HepG2 (cell line): ENCODE results near the gene CASTOR1. TPM values are rescaled to one million over a fixed set of nuclear protein-coding genes. Genes with fewer than 3 reads are reported as not detected.
A peak's percentile ranks its signal among the peaks of the same experiment; 100 is the strongest.

Experiments used
- ATAC-seq: fragments of 200-7000 bp; cut with Tn5 transposase; 3 replicates; pipeline ENCODE4 v1.9.1; 2020; ENCODE audit warnings: mild to moderate bottlenecking, moderate library complexity
- BruUV-seq: library from RNA; stranded (reverse); fragments of 400-500 nt; replicated peaks from 2 replicates; lab custom pipeline; 2021; lab: Mats Ljungman, UMichigan
- CTCF ChIA-PET: fragments of 300-600 bp; formaldehyde crosslinking; extraction: SDS; loops from one replicate; lab custom pipeline; 2021; ENCODE audit warnings: low total read pairs, inconsistent platforms, low intra/inter-chr PET ratio; lab: Yijun Ruan, JAX
- POLR2A ChIA-PET: fragments of 350-600 bp; sonication (Branson Sonifier 250); formaldehyde crosslinking; loops from one replicate; lab custom pipeline; 2020; ENCODE audit warnings: antibody characterized with exemption, inconsistent platforms; lab: Yijun Ruan, JAX
- DNase-seq: peaks from one replicate; pipeline ENCODE4 v3.0.0-alpha.2; 2015; ENCODE audit warnings: low spot score
- FAIRE-seq: peaks from 3 replicates; lab custom pipeline; 2011; peaks lifted over from hg19 to GRCh38; lab: Jason Lieb, UNC
- H2AFZ ChIP-seq: one replicate; pipeline ENCODE4 v1.6.1; 2011; ENCODE audit warnings: low read length, inconsistent platforms
- H3K27ac ChIP-seq: fragments of 300-600 bp; 3 replicates; pipeline ENCODE4 v1.8.0; 2011; ENCODE audit warnings: mixed run types, mild to moderate bottlenecking, mixed read lengths, low read length, inconsistent platforms; ENCODE audit not compliant: insufficient read depth; ENCODE audit errors: extremely low read length
- H3K27me3 ChIP-seq, 2 experiments: fragments of 200-600 bp in 1 of 2; 2 replicates in 1 of 2; 3 replicates in 1 of 2; pipeline versions ENCODE4 v1.6.0 to v1.8.0; 2011; ENCODE audit warnings: low read length in 2 of 2, mild to moderate bottlenecking in 2 of 2, moderate library complexity in 2 of 2, inconsistent platforms in 1 of 2; ENCODE audit not compliant: insufficient read depth in 2 of 2, control insufficient read depth in 1 of 2
- H3K36me3 ChIP-seq, 2 experiments: fragments of 200-600 bp in 1 of 2; replicated peaks in 1 of 2; 2 replicates in 1 of 2; 3 replicates in 1 of 2; pipeline versions ENCODE4 v1.5.1 to v1.8.0; 2011; ENCODE audit warnings: low read length in 2 of 2, inconsistent platforms in 1 of 2; ENCODE audit not compliant: insufficient read depth in 2 of 2, control insufficient read depth in 1 of 2
- H3K4me1 ChIP-seq: 2 replicates; pipeline ENCODE4 v1.5.1; 2012; ENCODE audit warnings: low read length, inconsistent platforms; ENCODE audit not compliant: insufficient read depth
- H3K4me2 ChIP-seq: 2 replicates; pipeline ENCODE4 v1.6.0; 2011; ENCODE audit warnings: low read depth, low read length, inconsistent platforms
- H3K4me3 ChIP-seq, 3 experiments: fragments of 200-600 bp in 1 of 3; sonication (generic), shearing (Covaris generic) in 1 of 3; replicated peaks in 1 of 3; 2 replicates each; pipeline ENCODE4 v1.5.1; 2011 to 2016; ENCODE audit warnings: low read length in 3 of 3, inconsistent platforms in 2 of 3, low read depth in 2 of 3, mild to moderate bottlenecking in 2 of 3, control low read depth in 1 of 3, mixed read lengths in 1 of 3; ENCODE audit not compliant: insufficient read depth in 1 of 3
- H3K79me2 ChIP-seq: one replicate; pipeline ENCODE4 v1.6.1; 2011; ENCODE audit warnings: low read length, inconsistent platforms; ENCODE audit not compliant: insufficient read depth
- H3K9ac ChIP-seq: 2 replicates; pipeline ENCODE4 v1.6.0; 2011; ENCODE audit warnings: mild to moderate bottlenecking, low read depth, low read length, inconsistent platforms; ENCODE audit not compliant: insufficient read depth
- H3K9me3 ChIP-seq: 2 replicates; pipeline ENCODE4 v1.5.1; 2012; ENCODE audit warnings: mild to moderate bottlenecking, low read length
- H4K20me1 ChIP-seq: 2 replicates; pipeline ENCODE4 v1.6.0; 2011; ENCODE audit warnings: inconsistent platforms, mild to moderate bottlenecking, low read length, moderate library complexity; ENCODE audit not compliant: insufficient read depth
- ATF6 ChIP-seq: sonication (generic); formaldehyde crosslinking; conservative IDR thresholded peaks from 2 replicates; pipeline ENCODE4 v1.4.0; 2020; ENCODE audit warnings: missing genetic modification reagents
- CBX5 ChIP-seq: sonication (generic); formaldehyde crosslinking; IDR thresholded peaks from 2 replicates; pipeline ENCODE4 v1.4.0; 2020; ENCODE audit warnings: missing genetic modification reagents, borderline replicate concordance
- ELF3 ChIP-seq: IDR thresholded peaks from 2 replicates; pipeline ENCODE4 v1.6.1; 2016; ENCODE audit warnings: missing genetic modification reagents, missing compliant biosample characterization
- GMEB1 ChIP-seq: sonication (generic); formaldehyde crosslinking; IDR thresholded peaks from 2 replicates; pipeline ENCODE4 v1.5.1; 2020; ENCODE audit warnings: missing genetic modification reagents, mild to moderate bottlenecking, borderline replicate concordance
- KDM3A ChIP-seq: IDR thresholded peaks from 2 replicates; pipeline ENCODE4 v1.6.1; 2018; ENCODE audit warnings: low read depth, missing compliant biosample characterization
- MAF1 ChIP-seq: sonication (generic); formaldehyde crosslinking; IDR thresholded peaks from 2 replicates; pipeline ENCODE4 v1.5.0; 2020; ENCODE audit warnings: missing genetic modification reagents, borderline replicate concordance
- PHF5A ChIP-seq: IDR thresholded peaks from one replicate; pipeline ENCODE4 v1.6.1; 2018; ENCODE audit warnings: low read depth, missing genetic modification reagents; ENCODE audit not compliant: unreplicated experiment
- TAF15 ChIP-seq: fragments of 200-400 bp; formaldehyde crosslinking; IDR thresholded peaks from one replicate; pipeline ENCODE4 v1.6.1; 2018; ENCODE audit warnings: mild to moderate bottlenecking, low read depth, low read length; ENCODE audit not compliant: poor library complexity, severe bottlenecking
- TBX3 ChIP-seq: fragments of 450-650 bp; IDR thresholded peaks from 2 replicates; pipeline ENCODE4 v1.6.1; 2017; ENCODE audit warnings: antibody characterized with exemption, mild to moderate bottlenecking, inconsistent platforms, borderline replicate concordance
- ZBTB7B ChIP-seq: sonication (generic); formaldehyde crosslinking; IDR thresholded peaks from 2 replicates; pipeline ENCODE4 v1.4.0; 2020; ENCODE audit warnings: missing genetic modification reagents
- ZFP91 ChIP-seq: sonication (generic); formaldehyde crosslinking; IDR thresholded peaks from 2 replicates; pipeline ENCODE4 v1.9.0; 2022; ENCODE audit warnings: missing genetic modification reagents, mild to moderate bottlenecking, borderline replicate concordance
- ZGPAT ChIP-seq: IDR thresholded peaks from 2 replicates; pipeline ENCODE4 v1.6.1; 2016; ENCODE audit warnings: mild to moderate bottlenecking
- ZNF24 ChIP-seq: fragments of 450-650 bp; IDR thresholded peaks from 2 replicates; pipeline ENCODE4 v1.6.1; 2017; ENCODE audit warnings: antibody characterized with exemption, mild to moderate bottlenecking
- ZNF597 ChIP-seq: sonication (generic); formaldehyde crosslinking; IDR thresholded peaks from 2 replicates; pipeline ENCODE4 v1.5.0; 2020; ENCODE audit warnings: missing genetic modification reagents
- WGBS: methylation state at CpG from one replicate; pipeline ENCODE4 v1.1.6; 2017; ENCODE audit warnings: low lambda C conversion rate; 5-methylcytosine and 5-hydroxymethylcytosine counted together
- in situ Hi-C: cut with HindIII; loops from 2 replicates; pipeline ENCODE4 v1.10.0; 2017; ENCODE audit warnings: low pct_unique_long_range_greater_than_20kb; ENCODE audit not compliant: extremely low pct_ligation_motif_present
- intact Hi-C: fragments of 100-400 bp; cut with micrococcal nuclease; formaldehyde crosslinking; loops from one replicate; pipeline ENCODE4 v1.10.0; 2022; ENCODE audit not compliant: unreplicated experiment
- polyA plus RNA-seq, 8 experiments: library from polyadenylated mRNA; depleted of rRNA in 3 of 8; stranded (reverse) in 7 of 8; unstranded in 1 of 8; fragments of >200 nt; fragmentation: Illumina TruSeq in 4 of 8; extraction: Trizol in 4 of 8; gene quantifications; 2 replicates each; pipeline versions ENCODE4 v1.2.1 to v1.2.3, GENCODE V29; 2011 to 2016; ENCODE audit warnings: low read depth in 4 of 8, missing spikeins in 1 of 8, mixed read lengths in 1 of 8; ENCODE audit not compliant: insufficient read depth in 1 of 8
- total RNA-seq, 5 experiments: library from RNA; depleted of rRNA; stranded (reverse); fragments of >200 nt; fragmentation: Illumina TruSeq; extraction: Trizol; gene quantifications; 2 replicates each; pipeline ENCODE4 v1.2.3, GENCODE V29; 2016; ENCODE audit warnings: low read depth in 1 of 5

Gene CASTOR1
- total and polyA plus RNA-seq, 2 of the 13 experiments (the other 11 are each of a cell fraction or from before 2014, with no cell fraction given): 2.6 to 4.4 TPM

- CTCF ChIA-PET: no interaction called here
- Histone ChIP-seq H2AFZ (no peak overlapping the region), H4K20me1 (no peaks in the 10 kb centered on the region), H3K4me2 (peak overlapping the region; percentile 74), H3K79me2 (no peaks in the 10 kb centered on the region), H3K36me3 (no peaks in the 10 kb centered on the region), H3K27me3 (no peaks in the 10 kb centered on the region), H3K9me3 (no peaks in the 10 kb centered on the region), H3K4me1 (peaks cover 66% of the 10 kb centered on the region), H3K27ac (no peak overlapping the region), H3K9ac (peak overlapping the region; percentile 65), H3K4me3 (peak overlapping the region; percentile 24 to 67 (median 49); a peak in 5 of 6 replicates)
- in situ Hi-C loops: no loop called here
- ATAC-seq: peak; percentile 16
- BruUV-seq: no TSS peak
- intact Hi-C loops: loop anchor here (1.0 kb wide), 1 partner anchor 42 kb away; no protein-coding TSS in a partner anchor
- POLR2A ChIA-PET: interaction anchor here (1.1 to 1.9 kb wide), 2 partner anchors 41 kb away, joined by 3 to 7 read pairs; no protein-coding TSS in a partner anchor
- DNase-seq: peak; percentile 40
- FAIRE-seq: no peak
- WGBS: 18% methylated on average over 9 of the region's 27 CpGs
- TF ChIP-seq KDM3A (CRISPR knock-in tag): no peak
- no peak for TF ChIP-seq ZNF24
- no peak for TF ChIP-seq TAF15
- no peak for TF ChIP-seq PHF5A (CRISPR knock-in tag)
- TF ChIP-seq ZGPAT (CRISPR knock-in tag): no peak
- TF ChIP-seq ELF3 (CRISPR knock-in tag): no peak
- no peak for TF ChIP-seq TBX3
- TF ChIP-seq ZFP91: peak; percentile 51; the same call in 1 of the 2 replicates
- TF ChIP-seq ATF6 (CRISPR knock-in tag): no peak
- TF ChIP-seq CBX5: no peak
- TF ChIP-seq MAF1: no peak
- no peak for TF ChIP-seq GMEB1 (CRISPR knock-in tag)
- TF ChIP-seq ZBTB7B: no peak
- no peak for TF ChIP-seq ZNF597 (CRISPR knock-in tag)
These were observed 40.0 kb downstream of the CASTOR1 start for GRCh38 chr22:30249049-30250038.
